Activated CD4-positive, alpha-beta T cell treated with anti-CD3 and anti-CD28 coated beads, Interleukin-2, amount 10 ng/mL, durations not matched to agents 7 days and 5 days (primary cell): ENCODE data around the gene ASTN2. TPM values are rescaled to one million over a fixed set of nuclear protein-coding genes. Genes with fewer than 3 reads are reported as not detected.

ENCODE experiments used
- CTCF ChIA-PET: fragments of 350-600 bp; sonication (Branson Sonifier 250); formaldehyde crosslinking; loops from one replicate; lab custom pipeline; 2021; ENCODE audit warnings: antibody characterized with exemption; lab: Charles Lee
- POLR2A ChIA-PET: fragments of 350-600 bp; sonication (Branson Sonifier 250); formaldehyde crosslinking; loops from one replicate; lab custom pipeline; 2021; ENCODE audit warnings: antibody characterized with exemption; lab: Charles Lee
- DNase-seq: peaks from one replicate; pipeline ENCODE4 v3.0.0-alpha.2; 2020
- H3K27ac Mint-ChIP-seq: one replicate; pipeline ENCODE4 v1.8.0; 2021; ENCODE audit warnings: mild to moderate bottlenecking, moderate library complexity, mixed read lengths
- H3K27me3 Mint-ChIP-seq: one replicate; pipeline ENCODE4 v1.8.0; 2021; ENCODE audit warnings: mixed read lengths
- H3K36me3 Mint-ChIP-seq: one replicate; pipeline ENCODE4 v1.8.0; 2021; ENCODE audit warnings: low read depth, mixed read lengths
- H3K4me1 Mint-ChIP-seq: one replicate; pipeline ENCODE4 v1.8.0; 2021; ENCODE audit warnings: mixed read lengths
- H3K4me3 Mint-ChIP-seq: one replicate; pipeline ENCODE4 v1.8.0; 2021; ENCODE audit warnings: mild to moderate bottlenecking, moderate library complexity, mixed read lengths
- H3K9me3 Mint-ChIP-seq: one replicate; pipeline ENCODE4 v1.8.0; 2021; ENCODE audit warnings: mixed read lengths
- total RNA-seq, 2 experiments: library from RNA; stranded (reverse); gene quantifications; one replicate each; pipeline ENCODE4 v1.2.3, GENCODE V29; 2021

The ASTN2 gene
- total RNA-seq, 2 experiments from 2014 or later = 3.2 to 4.1 TPM

DNA sequence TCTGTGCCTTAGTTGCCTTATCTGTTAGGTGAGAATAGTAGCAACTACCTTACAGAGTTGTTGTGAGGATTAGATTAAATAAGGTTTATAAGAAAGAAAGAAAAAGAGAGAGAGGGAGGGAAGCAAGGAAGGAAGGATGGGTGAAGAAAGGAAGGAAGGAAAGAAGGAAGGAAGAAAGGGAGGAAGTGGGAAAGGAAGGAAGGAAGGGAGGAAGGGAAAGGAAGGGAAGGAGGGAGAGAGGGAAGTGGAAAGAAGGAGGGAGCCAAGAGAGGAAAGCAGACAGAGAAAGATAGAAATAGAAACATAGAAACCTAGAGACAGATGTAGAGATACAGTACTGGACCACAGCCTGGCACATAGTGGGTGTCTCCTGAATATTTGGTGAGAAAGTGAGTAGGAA lies 934.9 kb downstream of the ASTN2 start:
- Mint-ChIP-seq H3K4me3 (no peak overlapping the region), H3K9me3 (no peaks in the 10 kb centered on the region), H3K27me3 (no peaks in the 10 kb centered on the region), H3K27ac (no peak overlapping the region), H3K4me1 (no peaks in the 10 kb centered on the region), H3K36me3 (no peaks in the 10 kb centered on the region)
- ChIA-PET CTCF (interaction anchor here (0.7 kb wide), 1 partner anchor 82 kb away, joined by 3 read pairs; no protein-coding TSS in a partner anchor), POLR2A (no interaction called here)
- no peak for DNase-seq

DNA sequence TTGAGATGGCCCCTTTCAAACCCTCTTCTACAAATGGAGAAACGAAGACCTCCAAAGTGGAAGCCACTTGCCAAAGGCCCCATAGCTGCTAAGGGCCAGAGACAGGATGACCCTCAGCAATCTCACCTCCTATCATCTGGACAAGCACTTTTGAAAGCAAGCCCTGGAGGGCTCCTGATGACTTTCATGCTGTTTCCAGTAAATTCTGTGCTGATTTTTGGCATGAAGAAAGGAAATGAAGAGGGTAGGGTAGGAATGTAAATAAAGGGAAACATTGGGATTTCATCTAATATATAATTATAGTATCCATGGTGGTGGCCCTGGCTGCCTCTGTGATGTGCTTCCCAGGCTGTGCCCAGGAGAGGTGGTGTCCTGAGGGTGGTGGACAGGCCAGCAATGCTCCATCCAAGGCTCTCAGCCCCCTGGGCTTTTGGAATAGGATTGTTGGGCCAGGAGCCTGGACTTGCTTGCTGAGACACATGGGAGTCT lies 935.8 kb downstream of the ASTN2 start:
- H3K36me3 Mint-ChIP-seq = no peaks in the 10 kb centered on the region
- ChIA-PET POLR2A (interaction anchor here (0.6 kb wide), 1 partner anchor 23 kb away, joined by 7 read pairs; no protein-coding TSS in a partner anchor), CTCF (no interaction called here)
- DNase-seq = no peak
- no peak overlapping the region for H3K4me3 Mint-ChIP-seq
- H3K27ac Mint-ChIP-seq = no peak overlapping the region
- no peaks in the 10 kb centered on the region for H3K9me3 Mint-ChIP-seq
- H3K27me3 Mint-ChIP-seq = no peaks in the 10 kb centered on the region
- no peaks in the 10 kb centered on the region for H3K4me1 Mint-ChIP-seq

DNA sequence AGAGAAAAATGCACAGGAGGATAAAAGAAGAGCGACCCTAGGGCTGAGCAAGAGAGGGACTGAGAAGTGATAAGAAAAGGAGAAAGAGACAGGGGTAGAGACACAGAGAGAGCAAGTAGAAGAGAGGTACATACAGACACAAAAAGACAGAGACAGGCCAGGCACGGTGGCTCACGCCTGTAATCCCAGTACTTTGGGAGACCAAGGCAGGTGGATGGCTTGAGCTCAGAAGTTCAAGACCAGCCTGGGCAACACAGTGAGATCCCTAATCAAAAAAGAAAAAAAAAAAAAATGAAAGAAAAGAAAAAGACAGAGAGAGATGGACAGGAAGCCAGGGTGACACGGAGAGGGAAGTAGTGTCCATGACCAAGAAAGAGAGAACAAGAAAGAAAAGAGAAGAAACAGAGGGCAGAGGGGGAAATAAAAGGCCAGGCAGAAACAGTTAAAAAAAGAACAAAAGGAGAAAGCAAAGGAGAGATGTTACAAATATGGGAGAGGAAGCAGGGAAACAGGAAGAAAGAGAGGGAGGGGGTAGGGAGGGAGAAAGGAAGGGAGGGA lies 937.2 kb downstream of the ASTN2 start:
- no peaks in the 10 kb centered on the region for H3K36me3 Mint-ChIP-seq
- no peak overlapping the region for H3K27ac Mint-ChIP-seq
- DNase-seq = no peak
- H3K4me1 Mint-ChIP-seq = no peaks in the 10 kb centered on the region
- H3K9me3 Mint-ChIP-seq = no peaks in the 10 kb centered on the region
- no peaks in the 10 kb centered on the region for H3K27me3 Mint-ChIP-seq
- H3K4me3 Mint-ChIP-seq = no peak overlapping the region
- ChIA-PET CTCF (interaction anchor here (0.7 kb wide), 1 partner anchor 9 kb away, joined by 3 read pairs; no protein-coding TSS in a partner anchor), POLR2A (no interaction called here)

- H3K4me1 Mint-ChIP-seq = no peaks in the 10 kb centered on the region
- DNase-seq = no peak
- no peaks in the 10 kb centered on the region for H3K27me3 Mint-ChIP-seq
- CTCF ChIA-PET = interaction anchor here (0.7 kb wide), 1 partner anchor 10 kb away, joined by 3 read pairs; no protein-coding TSS in a partner anchor
- H3K36me3 Mint-ChIP-seq = no peaks in the 10 kb centered on the region
- H3K4me3 Mint-ChIP-seq = no peak overlapping the region
- POLR2A ChIA-PET = no interaction called here
- H3K27ac Mint-ChIP-seq = no peak overlapping the region
- H3K9me3 Mint-ChIP-seq = no peaks in the 10 kb centered on the region
Measured at GRCh38 chr9:116476935-116477381, 937.9 kb downstream of the ASTN2 start.

DNA sequence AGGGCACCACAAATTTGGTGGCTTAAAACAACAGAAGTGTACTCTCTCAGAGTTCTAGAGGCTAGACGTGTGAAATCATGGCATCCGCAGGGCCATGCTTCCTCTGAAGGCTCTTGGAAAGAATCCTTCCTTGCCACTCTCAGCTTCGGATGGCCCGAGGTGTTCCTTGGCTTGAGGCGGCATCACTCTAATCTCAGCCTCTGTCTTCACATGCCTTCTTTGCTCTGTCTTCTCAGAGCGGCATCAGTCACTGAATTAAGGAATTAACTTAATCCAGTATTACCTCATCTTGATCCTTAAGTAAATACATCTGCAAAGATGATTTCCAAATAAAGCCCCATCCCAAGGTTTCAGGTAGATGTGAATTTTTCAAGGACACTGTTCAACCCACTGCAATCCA lies 938.9 kb downstream of the ASTN2 start:
- ChIA-PET CTCF (no interaction called here), POLR2A (no interaction called here)
- H3K27me3 Mint-ChIP-seq = no peaks in the 10 kb centered on the region
- no peak overlapping the region for H3K4me3 Mint-ChIP-seq
- no peak overlapping the region for H3K27ac Mint-ChIP-seq
- H3K9me3 Mint-ChIP-seq = no peaks in the 10 kb centered on the region
- no peak for DNase-seq
- no peaks in the 10 kb centered on the region for H3K4me1 Mint-ChIP-seq
- no peaks in the 10 kb centered on the region for H3K36me3 Mint-ChIP-seq

DNA sequence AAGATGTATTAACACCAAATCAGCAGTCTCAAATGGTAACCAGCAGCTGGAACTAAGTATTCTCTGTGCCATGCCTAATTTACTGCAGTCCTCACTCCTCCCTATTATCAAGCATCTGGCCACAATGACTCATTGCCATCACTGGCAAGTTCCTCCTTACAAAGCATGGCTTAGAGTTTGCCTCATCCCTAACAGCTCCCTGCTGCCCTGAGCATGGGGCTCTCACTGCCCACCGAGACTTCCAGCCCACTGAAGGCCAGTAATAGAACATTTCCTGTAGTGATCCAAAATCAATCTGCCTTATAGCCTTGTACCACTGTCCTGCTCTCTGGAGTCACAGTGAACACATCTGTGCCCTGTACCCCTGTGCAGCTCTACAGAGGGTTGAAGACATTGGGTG lies 939.7 kb downstream of the ASTN2 start:
- H3K36me3 Mint-ChIP-seq = no peaks in the 10 kb centered on the region
- H3K9me3 Mint-ChIP-seq = no peaks in the 10 kb centered on the region
- H3K27me3 Mint-ChIP-seq = no peaks in the 10 kb centered on the region
- H3K27ac Mint-ChIP-seq = no peak overlapping the region
- POLR2A ChIA-PET = no interaction called here
- no peaks in the 10 kb centered on the region for H3K4me1 Mint-ChIP-seq
- H3K4me3 Mint-ChIP-seq = no peak overlapping the region
- DNase-seq = no peak
- CTCF ChIA-PET = no interaction called here

DNA sequence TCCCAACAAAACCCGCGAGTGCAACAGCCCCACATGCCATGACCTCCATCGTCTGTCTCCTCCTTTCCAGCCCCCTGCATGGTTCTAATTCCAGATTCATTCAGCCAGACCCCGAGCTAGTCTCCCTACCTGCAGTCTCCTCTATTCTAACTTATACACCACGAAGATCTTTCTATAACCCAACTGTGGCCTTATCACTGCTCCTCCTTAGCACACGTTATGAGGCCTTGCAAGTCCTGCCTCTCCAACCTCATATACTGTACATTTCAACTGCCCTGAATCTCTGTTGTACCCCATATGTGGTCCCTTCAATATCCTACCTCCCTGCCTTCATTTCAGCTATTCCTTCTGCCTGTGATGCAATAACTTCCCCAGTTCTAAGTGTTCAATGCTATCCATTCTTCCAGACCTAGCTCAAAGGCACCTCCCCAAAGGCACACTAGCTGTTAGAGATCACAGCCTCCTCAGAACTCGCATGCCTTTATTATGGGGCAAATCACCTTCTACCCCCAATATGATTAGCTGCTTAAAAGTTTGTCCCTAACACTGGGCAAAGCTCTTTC lies 942.8 kb downstream of the ASTN2 start:
- Mint-ChIP-seq H3K27me3 (no peaks in the 10 kb centered on the region), H3K27ac (no peak overlapping the region), H3K9me3 (no peaks in the 10 kb centered on the region), H3K36me3 (no peaks in the 10 kb centered on the region), H3K4me1 (peaks cover 6% of the 10 kb centered on the region), H3K4me3 (no peak overlapping the region)
- CTCF ChIA-PET = no interaction called here
- POLR2A ChIA-PET = no interaction called here
- no peak for DNase-seq

DNA sequence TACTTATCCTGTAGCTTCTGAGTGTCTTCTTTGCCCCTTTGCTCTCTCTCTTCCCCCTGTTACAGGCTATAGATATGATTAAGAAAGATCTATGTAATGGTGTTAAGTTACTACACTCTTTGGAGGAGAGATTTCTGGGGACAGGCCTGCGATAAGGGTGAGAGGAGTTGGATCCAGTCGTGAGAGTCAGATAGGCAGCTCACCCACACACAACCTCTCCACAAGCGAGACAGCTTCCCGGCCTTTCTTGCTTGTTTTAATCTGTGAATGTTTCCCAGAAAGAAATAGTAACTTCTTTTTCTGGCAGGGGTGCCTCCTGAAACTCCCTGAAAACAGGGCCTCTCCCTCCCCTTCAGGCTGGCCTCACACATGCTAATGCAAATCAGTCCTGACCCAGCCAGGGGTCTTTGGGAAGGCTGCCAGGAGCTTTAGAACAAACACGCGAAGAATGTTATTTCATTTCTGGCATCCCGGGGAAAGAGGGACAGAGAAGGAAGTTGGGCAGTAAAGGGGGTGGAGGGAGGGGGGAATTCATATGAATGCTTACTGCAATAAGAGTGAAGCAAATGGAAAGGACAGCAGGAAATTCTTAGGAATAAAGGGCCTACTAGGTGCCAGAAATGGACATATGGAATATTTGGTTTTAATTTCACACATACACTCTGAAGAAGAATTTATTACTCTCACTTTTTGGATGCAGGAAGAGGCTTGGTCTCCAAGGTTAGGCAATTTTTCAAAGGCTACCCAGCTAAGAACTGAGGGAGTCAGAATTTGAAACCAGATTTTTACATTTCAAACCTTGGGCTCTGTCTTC lies 943.6 kb downstream of the ASTN2 start:
- no peaks in the 10 kb centered on the region for H3K9me3 Mint-ChIP-seq
- peaks cover 6% of the 10 kb centered on the region for H3K4me1 Mint-ChIP-seq
- no peak overlapping the region for H3K4me3 Mint-ChIP-seq
- ChIA-PET CTCF (no interaction called here), POLR2A (no interaction called here)
- H3K36me3 Mint-ChIP-seq = no peaks in the 10 kb centered on the region
- H3K27me3 Mint-ChIP-seq = no peaks in the 10 kb centered on the region
- H3K27ac Mint-ChIP-seq = no peak overlapping the region
- DNase-seq = no peak

- POLR2A ChIA-PET = no interaction called here
- no peak overlapping the region for H3K27ac Mint-ChIP-seq
- H3K9me3 Mint-ChIP-seq = no peaks in the 10 kb centered on the region
Measured at GRCh38 chr9:116468793-116469527, 945.9 kb downstream of the ASTN2 start.

DNA sequence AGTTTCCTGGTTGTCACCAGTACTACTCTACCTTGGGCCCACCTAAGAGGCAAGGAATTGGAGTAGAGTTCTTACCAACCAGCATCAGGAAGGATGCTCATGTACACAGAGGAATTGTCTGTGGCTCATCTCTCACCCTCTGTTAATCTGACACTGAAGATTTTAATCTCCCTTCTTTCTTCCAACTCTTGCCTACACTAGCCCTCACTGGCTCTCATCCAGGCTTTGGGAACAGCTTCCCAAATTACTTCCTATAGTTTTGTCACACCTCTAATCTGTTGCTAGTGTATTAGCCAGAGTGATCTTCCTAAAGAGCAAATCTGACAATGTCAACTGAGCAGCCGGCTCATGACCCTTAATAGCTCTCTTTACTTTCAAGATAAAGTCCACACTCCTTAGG lies 946.5 kb downstream of the ASTN2 start:
- DNase-seq = no peak
- Mint-ChIP-seq H3K27me3 (no peaks in the 10 kb centered on the region), H3K9me3 (no peaks in the 10 kb centered on the region), H3K27ac (no peak overlapping the region), H3K4me3 (no peak overlapping the region), H3K4me1 (peaks cover 6% of the 10 kb centered on the region), H3K36me3 (no peaks in the 10 kb centered on the region)
- POLR2A ChIA-PET = no interaction called here
- CTCF ChIA-PET = no interaction called here

More at GRCh38 chr9:116468793-116469527, 945.9 kb downstream of the ASTN2 start:
- DNase-seq = no peak
- Mint-ChIP-seq H3K27me3 (no peaks in the 10 kb centered on the region), H3K4me1 (peaks cover 6% of the 10 kb centered on the region), H3K36me3 (no peaks in the 10 kb centered on the region), H3K4me3 (no peak overlapping the region)
- CTCF ChIA-PET = no interaction called here

DNA sequence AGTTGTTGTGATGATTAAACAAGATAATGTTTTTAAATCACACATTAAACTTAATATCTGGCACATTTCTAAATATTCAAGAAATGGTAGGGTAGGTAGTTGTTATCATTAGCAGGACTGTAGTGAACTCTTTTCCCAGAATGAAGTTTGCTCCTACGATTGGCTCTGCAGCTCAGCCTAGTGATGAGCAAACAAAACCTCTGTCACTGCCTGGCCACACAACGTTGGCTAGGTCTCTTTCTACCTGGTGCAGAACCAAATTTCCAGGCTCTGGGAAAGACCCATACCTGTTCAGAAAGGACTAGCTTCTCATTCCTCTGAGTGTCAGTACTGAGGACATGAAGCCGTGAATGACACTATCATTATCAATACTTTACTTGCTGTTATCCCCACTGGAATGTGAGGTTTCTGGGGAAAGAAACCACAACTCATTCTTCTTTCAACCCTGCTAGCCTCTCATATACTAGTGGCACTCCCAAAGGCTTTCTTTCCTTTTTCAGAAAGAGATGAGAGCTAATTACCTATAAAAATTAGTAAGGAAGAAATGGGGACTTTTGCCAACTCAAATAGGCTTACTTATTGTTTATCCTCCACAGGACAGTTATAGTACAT lies 947.0 kb downstream of the ASTN2 start:
- H3K4me3 Mint-ChIP-seq = no peak overlapping the region
- ChIA-PET POLR2A (no interaction called here), CTCF (no interaction called here)
- DNase-seq = no peak
- no peak overlapping the region for H3K27ac Mint-ChIP-seq
- peaks cover 6% of the 10 kb centered on the region for H3K4me1 Mint-ChIP-seq
- no peaks in the 10 kb centered on the region for H3K9me3 Mint-ChIP-seq
- H3K36me3 Mint-ChIP-seq = no peaks in the 10 kb centered on the region
- no peaks in the 10 kb centered on the region for H3K27me3 Mint-ChIP-seq
